Breast epithelium (tissue), 3 donors: Measurements from ENCODE around the gene NOC3L.

ENCODE experiments used
- CTCF ChIP-seq, 3 donors: fragments of 450-650 bp; IDR thresholded peaks; one replicate each; pipeline ENCODE4 v1.5.1; 2016 to 2017; ENCODE audit warnings: antibody characterized with exemption in 3 of 3, mild to moderate bottlenecking in 3 of 3, moderate library complexity in 3 of 3
- POLR2A ChIP-seq: fragments of 450-650 bp; IDR thresholded peaks from one replicate; pipeline ENCODE4 v1.6.1; 2016; ENCODE audit warnings: antibody characterized with exemption, mild to moderate bottlenecking, moderate library complexity
- POLR2AphosphoS5 ChIP-seq, 3 donors: sonication (generic); formaldehyde crosslinking; IDR thresholded peaks; one replicate each; pipeline ENCODE4 v1.6.1; 2017; ENCODE audit warnings: antibody characterized with exemption in 3 of 3

GRCh38 chr10:94362360-94363250, at the start of gene NOC3L:
- TF ChIP-seq POLR2A = no peak
- peak; percentile 62 to 94 (median 72) for TF ChIP-seq CTCF (IDR thresholded peaks at IDR 0.05)
- peak; percentile 57 to 82 (median 79) for TF ChIP-seq POLR2AphosphoS5 (IDR thresholded peaks at IDR 0.05)
